DND-41 (cell line): ENCODE measurements around the gene CEBPE.

Experiments
- EZH2 ChIP-seq: IDR thresholded peaks from 3 replicates; pipeline ENCODE4 v1.6.1; 2012; ENCODE audit warnings: borderline replicate concordance, low read depth, mild to moderate bottlenecking, moderate library complexity, low read length, inconsistent platforms; ENCODE audit not compliant: severe bottlenecking
- TF ChIP-seq, protein P1 (sequence below): IDR thresholded peaks from 2 replicates; pipeline ENCODE4 v1.5.1; 2012; ENCODE audit warnings: borderline replicate concordance, low read length, moderate library complexity, mild to moderate bottlenecking; ENCODE audit not compliant: poor library complexity, severe bottlenecking; ENCODE audit errors: extremely low read depth

DNA sequence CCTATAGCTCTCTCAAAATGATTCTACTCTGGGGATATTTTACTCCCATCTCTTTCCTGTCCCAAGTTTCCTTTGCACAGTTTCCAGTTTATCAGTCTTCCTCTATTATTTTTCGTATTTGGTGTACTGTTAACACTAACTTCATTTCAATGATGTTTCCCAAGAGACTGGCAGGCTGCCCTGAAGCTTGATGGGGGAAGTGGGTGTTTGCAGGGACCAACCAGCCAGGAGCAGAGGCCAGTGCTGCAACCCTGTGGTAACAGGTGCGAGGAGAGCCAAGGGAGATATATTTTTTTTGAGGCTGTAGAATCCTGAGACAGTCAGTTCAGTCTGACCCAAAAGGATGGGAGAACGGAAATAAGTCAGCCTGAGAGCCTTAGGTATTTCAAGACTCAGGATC, 11.8 kb upstream of the CEBPE start:
- TF ChIP-seq, protein P1, sequence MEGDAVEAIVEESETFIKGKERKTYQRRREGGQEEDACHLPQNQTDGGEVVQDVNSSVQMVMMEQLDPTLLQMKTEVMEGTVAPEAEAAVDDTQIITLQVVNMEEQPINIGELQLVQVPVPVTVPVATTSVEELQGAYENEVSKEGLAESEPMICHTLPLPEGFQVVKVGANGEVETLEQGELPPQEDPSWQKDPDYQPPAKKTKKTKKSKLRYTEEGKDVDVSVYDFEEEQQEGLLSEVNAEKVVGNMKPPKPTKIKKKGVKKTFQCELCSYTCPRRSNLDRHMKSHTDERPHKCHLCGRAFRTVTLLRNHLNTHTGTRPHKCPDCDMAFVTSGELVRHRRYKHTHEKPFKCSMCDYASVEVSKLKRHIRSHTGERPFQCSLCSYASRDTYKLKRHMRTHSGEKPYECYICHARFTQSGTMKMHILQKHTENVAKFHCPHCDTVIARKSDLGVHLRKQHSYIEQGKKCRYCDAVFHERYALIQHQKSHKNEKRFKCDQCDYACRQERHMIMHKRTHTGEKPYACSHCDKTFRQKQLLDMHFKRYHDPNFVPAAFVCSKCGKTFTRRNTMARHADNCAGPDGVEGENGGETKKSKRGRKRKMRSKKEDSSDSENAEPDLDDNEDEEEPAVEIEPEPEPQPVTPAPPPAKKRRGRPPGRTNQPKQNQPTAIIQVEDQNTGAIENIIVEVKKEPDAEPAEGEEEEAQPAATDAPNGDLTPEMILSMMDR: no peak
- TF ChIP-seq EZH2: no peak
